CD14-positive monocyte (primary cell): ENCODE results near the gene RHO. TPM values are rescaled to one million over a fixed set of nuclear protein-coding genes. Genes with fewer than 3 reads are reported as not detected.

Experiments used
- DNase-seq, 3 donors: peaks; one replicate each; pipeline ENCODE4 v3.0.0-alpha.2; 2011 to 2022
- H2AFZ ChIP-seq: 2 replicates; pipeline ENCODE4 v1.6.0; 2012; ENCODE audit warnings: mild to moderate bottlenecking, low read depth, low read length, inconsistent platforms; ENCODE audit not compliant: insufficient read depth, poor library complexity, severe bottlenecking
- H3K27ac ChIP-seq, 2 donors: 1 replicate in 1 of 2; 2 replicates in 1 of 2; pipeline ENCODE4 v1.5.1; 2012 to 2013; ENCODE audit warnings: low read length in 2 of 2, control low read depth in 1 of 2, inconsistent platforms in 1 of 2, low read depth in 1 of 2, mild to moderate bottlenecking in 1 of 2
- H3K27me3 ChIP-seq, 2 donors: one replicate each; pipeline versions ENCODE4 v1.6.0 to v1.6.1; 2011 to 2013; ENCODE audit warnings: low read length in 2 of 2; ENCODE audit not compliant: control insufficient read depth in 2 of 2, insufficient read depth in 2 of 2
- H3K36me3 ChIP-seq, 2 donors: replicated peaks in 1 of 2; 1 replicate in 1 of 2; 2 replicates in 1 of 2; pipeline versions ENCODE4 v1.5.1 to v1.6.1; 2012 to 2013; ENCODE audit warnings: low read length in 2 of 2, control low read depth in 1 of 2, inconsistent platforms in 1 of 2, mild to moderate bottlenecking in 1 of 2; ENCODE audit not compliant: insufficient read depth in 2 of 2, control insufficient read depth in 1 of 2
- H3K4me1 ChIP-seq, 2 donors: 1 replicate in 1 of 2; 2 replicates in 1 of 2; pipeline versions ENCODE4 v1.5.1 to v1.6.1; 2012 to 2013; ENCODE audit warnings: low read length in 2 of 2, control low read depth in 1 of 2, inconsistent platforms in 1 of 2, mild to moderate bottlenecking in 1 of 2, moderate library complexity in 1 of 2; ENCODE audit not compliant: insufficient read depth in 2 of 2, control insufficient read depth in 1 of 2
- H3K4me2 ChIP-seq: replicated peaks from 2 replicates; pipeline ENCODE3; 2012; ENCODE audit warnings: low read length, moderate library complexity, mild to moderate bottlenecking; ENCODE audit not compliant: poor library complexity, severe bottlenecking; ENCODE audit errors: extremely low read depth
- H3K4me3 ChIP-seq, 3 experiments: fragments of 200-600 bp in 1 of 3; sonication (generic) in 1 of 3; replicated peaks in 1 of 3; 1 replicate in 2 of 3; 2 replicates in 1 of 3; pipeline ENCODE4 v1.5.1; 2011 to 2013; ENCODE audit warnings: low read length in 3 of 3, mild to moderate bottlenecking in 3 of 3, control low read depth in 2 of 3, low read depth in 2 of 3, inconsistent platforms in 1 of 3, moderate library complexity in 1 of 3
- H3K79me2 ChIP-seq: 2 replicates; pipeline ENCODE4 v1.6.0; 2012; ENCODE audit warnings: mild to moderate bottlenecking, control low read depth, inconsistent platforms, low read length, moderate library complexity; ENCODE audit not compliant: insufficient read depth
- H3K9ac ChIP-seq: 2 replicates; pipeline ENCODE4 v1.6.0; 2017; ENCODE audit warnings: low read length, mild to moderate bottlenecking; ENCODE audit not compliant: insufficient read depth, poor library complexity, severe bottlenecking
- H3K9me3 ChIP-seq, 2 donors: replicated peaks in 1 of 2; 1 replicate in 1 of 2; 2 replicates in 1 of 2; pipeline versions ENCODE4 v1.5.1 to v1.6.1; 2012 to 2013; ENCODE audit warnings: low read length in 2 of 2, control low read depth in 1 of 2; ENCODE audit not compliant: control insufficient read depth in 1 of 2, insufficient read depth in 1 of 2
- H4K20me1 ChIP-seq: 2 replicates; pipeline ENCODE4 v1.6.0; 2012; ENCODE audit warnings: mild to moderate bottlenecking, low read length, control low read depth, moderate library complexity; ENCODE audit not compliant: insufficient read depth
- H3K27ac Mint-ChIP-seq, 7 donors: one replicate each; pipeline ENCODE4 v1.8.0; 2020; ENCODE audit warnings: mild to moderate bottlenecking in 7 of 7, mixed read lengths in 7 of 7, moderate library complexity in 6 of 7, inconsistent platforms in 2 of 7
- H3K27me3 Mint-ChIP-seq, 3 donors: one replicate each; pipeline ENCODE4 v1.8.0; 2021 to 2022; ENCODE audit warnings: low read depth in 3 of 3, mild to moderate bottlenecking in 3 of 3, mixed read lengths in 3 of 3, moderate library complexity in 3 of 3, inconsistent platforms in 1 of 3
- H3K36me3 Mint-ChIP-seq, 2 donors: one replicate each; pipeline ENCODE4 v1.8.0; 2020; ENCODE audit warnings: mixed read lengths in 2 of 2, inconsistent platforms in 1 of 2, mild to moderate bottlenecking in 1 of 2
- H3K4me1 Mint-ChIP-seq: one replicate; pipeline ENCODE4 v1.8.0; 2020; ENCODE audit warnings: mild to moderate bottlenecking, mixed read lengths
- H3K4me3 Mint-ChIP-seq, 2 donors: one replicate each; pipeline ENCODE4 v1.8.0; 2020; ENCODE audit warnings: mild to moderate bottlenecking in 2 of 2, mixed read lengths in 2 of 2, moderate library complexity in 1 of 2
- H3K9me3 Mint-ChIP-seq, 7 donors: one replicate each; pipeline ENCODE4 v1.8.0; 2020 to 2022; ENCODE audit warnings: mixed read lengths in 7 of 7, mild to moderate bottlenecking in 6 of 7, moderate library complexity in 6 of 7, inconsistent platforms in 2 of 7
- WGBS: methylation state at CpG from one replicate; pipeline ENCODE4 v1.1.5; 2013; ENCODE audit warnings: missing lambda C conversion rate; ENCODE audit not compliant: insufficient coverage; 5-methylcytosine and 5-hydroxymethylcytosine counted together
- intact Hi-C, 2 donors: fragments of 100-400 bp; cut with micrococcal nuclease; formaldehyde crosslinking; loops; one replicate each; pipeline versions ENCODE4 v1.15.0 to v1.15.1; 2023
- polyA plus RNA-seq, 3 donors: library from polyadenylated mRNA; depleted of rRNA in 1 of 3; unstranded in 2 of 3; stranded (reverse) in 1 of 3; fragments of 300-500 nt in 2 of 3; fragments of >200 nt in 1 of 3; fragmentation: Illumina TruSeq in 2 of 3; gene quantifications; 1 replicate in 2 of 3; 2 replicates in 1 of 3; pipeline ENCODE4 v1.2.3, GENCODE V29; 2012 to 2021
- TF ChIP-seq, protein P1 (sequence below): fragments of 200-600 bp; IDR thresholded peaks from one replicate; pipeline ENCODE4 v1.8.0; 2022; ENCODE audit warnings: antibody characterized with exemption, mild to moderate bottlenecking

The RHO gene
- polyA plus RNA-seq, 3 donors = 0.03 TPM; not detected in 2

DNA sequence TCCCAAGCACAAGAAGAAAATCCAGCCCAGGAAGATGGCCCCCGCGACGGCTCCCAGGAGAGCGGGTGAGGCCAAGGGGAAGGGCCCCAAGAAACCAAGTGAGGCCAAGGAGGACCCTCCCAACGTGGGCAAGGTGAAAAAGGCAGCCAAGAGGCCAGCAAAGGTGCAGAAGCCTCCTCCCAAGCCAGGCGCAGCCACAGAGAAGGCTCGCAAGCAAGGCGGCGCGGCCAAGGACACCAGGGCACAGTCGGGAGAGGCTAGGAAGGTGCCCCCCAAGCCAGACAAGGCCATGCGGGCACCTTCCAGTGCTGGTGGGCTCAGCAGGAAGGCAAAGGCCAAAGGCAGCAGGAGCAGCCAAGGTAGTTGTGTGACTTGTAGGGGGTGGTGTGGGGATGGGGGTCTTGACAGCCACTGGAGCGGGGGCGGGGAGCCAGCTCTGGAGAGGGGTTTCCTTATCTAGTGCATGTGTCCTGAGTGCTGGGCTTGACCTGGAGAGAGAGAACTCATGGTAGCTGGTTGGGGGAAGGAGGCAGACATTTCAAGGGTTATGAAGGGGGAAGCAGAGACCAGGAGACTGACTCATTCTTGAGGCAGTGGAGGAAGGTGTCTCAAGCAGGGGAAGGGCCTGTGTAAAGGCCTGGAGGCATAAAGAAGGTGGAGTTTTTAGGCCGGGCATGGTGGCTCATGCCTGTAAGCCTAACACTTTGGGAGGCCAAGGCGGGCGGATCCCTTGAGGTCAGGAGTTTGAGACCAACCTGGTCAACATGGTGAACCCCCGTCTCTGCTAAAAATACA is 20.8 kb downstream of the RHO start:
- no peaks in the 10 kb centered on the region for H4K20me1 ChIP-seq
- DNase-seq = peak; percentile 81 to 86 (median 84)
- TF ChIP-seq, protein P1, sequence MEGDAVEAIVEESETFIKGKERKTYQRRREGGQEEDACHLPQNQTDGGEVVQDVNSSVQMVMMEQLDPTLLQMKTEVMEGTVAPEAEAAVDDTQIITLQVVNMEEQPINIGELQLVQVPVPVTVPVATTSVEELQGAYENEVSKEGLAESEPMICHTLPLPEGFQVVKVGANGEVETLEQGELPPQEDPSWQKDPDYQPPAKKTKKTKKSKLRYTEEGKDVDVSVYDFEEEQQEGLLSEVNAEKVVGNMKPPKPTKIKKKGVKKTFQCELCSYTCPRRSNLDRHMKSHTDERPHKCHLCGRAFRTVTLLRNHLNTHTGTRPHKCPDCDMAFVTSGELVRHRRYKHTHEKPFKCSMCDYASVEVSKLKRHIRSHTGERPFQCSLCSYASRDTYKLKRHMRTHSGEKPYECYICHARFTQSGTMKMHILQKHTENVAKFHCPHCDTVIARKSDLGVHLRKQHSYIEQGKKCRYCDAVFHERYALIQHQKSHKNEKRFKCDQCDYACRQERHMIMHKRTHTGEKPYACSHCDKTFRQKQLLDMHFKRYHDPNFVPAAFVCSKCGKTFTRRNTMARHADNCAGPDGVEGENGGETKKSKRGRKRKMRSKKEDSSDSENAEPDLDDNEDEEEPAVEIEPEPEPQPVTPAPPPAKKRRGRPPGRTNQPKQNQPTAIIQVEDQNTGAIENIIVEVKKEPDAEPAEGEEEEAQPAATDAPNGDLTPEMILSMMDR = no peak
- peak overlapping the region; percentile 34 for H3K9ac ChIP-seq
- Mint-ChIP-seq H3K4me1 (peaks cover 41% of the 10 kb centered on the region), H3K27me3 (peaks cover 0 to 6% (median 0%) of the 10 kb centered on the region in 3 donors), H3K36me3 (no peaks in the 10 kb centered on the region), H3K9me3 (no peaks in the 10 kb centered on the region), H3K27ac (peak overlapping the region; percentile 70 to 92 (median 89)), H3K4me3 (no peak overlapping the region)
- H3K4me3 ChIP-seq = no peak overlapping the region
- H2AFZ ChIP-seq = no peak overlapping the region
- peaks cover 28 to 41% of the 10 kb centered on the region in 2 donors for H3K4me1 ChIP-seq
- no peak overlapping the region for H3K4me2 ChIP-seq
- no peaks in the 10 kb centered on the region for H3K36me3 ChIP-seq
- H3K27me3 ChIP-seq = no peaks in the 10 kb centered on the region
- peak overlapping the region; percentile 23 to 77 for H3K27ac ChIP-seq
- no peaks in the 10 kb centered on the region for H3K79me2 ChIP-seq
- intact Hi-C loops = no loop called here
- no peaks in the 10 kb centered on the region for H3K9me3 ChIP-seq
- WGBS = 91% methylated on average over 17 of the region's 18 CpGs

DNA sequence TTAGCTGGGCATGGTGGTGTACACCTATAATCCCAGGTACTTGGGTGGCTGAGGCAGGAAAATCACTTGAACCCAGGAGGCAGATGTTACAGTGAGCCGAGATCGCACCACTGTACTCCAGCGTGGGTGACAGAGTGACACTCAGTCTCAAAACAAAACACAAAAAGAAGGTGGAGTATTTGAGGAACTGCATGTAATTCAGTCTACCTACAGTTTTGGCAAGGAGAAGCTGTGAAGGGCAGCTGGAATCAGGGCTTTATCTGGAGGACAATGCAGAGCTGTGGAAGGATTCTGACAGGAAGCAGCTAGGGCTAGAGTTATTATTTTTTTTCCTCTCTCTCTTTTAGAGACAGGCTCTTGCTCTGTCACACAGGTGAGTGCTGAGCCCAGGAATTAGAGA is 21.4 kb downstream of the RHO start:
- intact Hi-C loops = no loop called here
- H3K4me3 ChIP-seq = no peak overlapping the region
- no peaks in the 10 kb centered on the region for H3K27me3 ChIP-seq
- H3K9me3 ChIP-seq = no peaks in the 10 kb centered on the region
- no CpG with 5 or more reads among the region's 3 CpGs for WGBS
- H3K4me3 Mint-ChIP-seq = no peak overlapping the region
- H3K27me3 Mint-ChIP-seq = peaks cover 0 to 6% (median 0%) of the 10 kb centered on the region in 3 donors
- no peaks in the 10 kb centered on the region for H3K79me2 ChIP-seq
- H3K36me3 Mint-ChIP-seq = peaks cover 0 to 1% of the 10 kb centered on the region in 2 donors
- H3K9ac ChIP-seq = peak overlapping the region; percentile 34
- no peak overlapping the region for H3K4me2 ChIP-seq
- no peaks in the 10 kb centered on the region for H3K36me3 ChIP-seq
- no peak overlapping the region for H2AFZ ChIP-seq
- H3K27ac ChIP-seq = peak overlapping the region; percentile 23 to 77
- H3K27ac Mint-ChIP-seq = peak overlapping the region; percentile 70 to 92 (median 89)
- H4K20me1 ChIP-seq = no peaks in the 10 kb centered on the region
- TF ChIP-seq, protein P1 = no peak
- peaks cover 47% of the 10 kb centered on the region for H3K4me1 Mint-ChIP-seq
- no peaks in the 10 kb centered on the region for H3K9me3 Mint-ChIP-seq
- DNase-seq = peak in 1 of 3 donors; percentile 13
- peaks cover 34 to 47% of the 10 kb centered on the region in 2 donors for H3K4me1 ChIP-seq
